DOHH2 (cell line): Measurements from ENCODE around the gene UBR7.

Experiments
- H3F3A ChIP-seq: fragments of 200-600 bp; sonication (generic), shearing (Covaris generic); 2 replicates; pipeline ENCODE4 v1.6.0; 2016; ENCODE audit warnings: antibody characterized with exemption, mild to moderate bottlenecking; ENCODE audit not compliant: control insufficient read depth, insufficient read depth
- H3K27ac ChIP-seq: fragments of 200-600 bp; sonication (generic); 2 replicates; pipeline ENCODE4 v1.5.1; 2014; ENCODE audit warnings: low read depth, mild to moderate bottlenecking, low read length, moderate library complexity
- H3K27me3 ChIP-seq: fragments of 200-600 bp; sonication (generic); 2 replicates; pipeline ENCODE4 v1.6.1; 2014; ENCODE audit warnings: mild to moderate bottlenecking, low read length, mixed read lengths; ENCODE audit not compliant: control insufficient read depth
- H3K36me3 ChIP-seq: fragments of 200-600 bp; sonication (generic); 2 replicates; pipeline ENCODE4 v1.6.1; 2014; ENCODE audit warnings: mild to moderate bottlenecking, low read length, moderate library complexity, mixed read lengths; ENCODE audit not compliant: control insufficient read depth
- H3K4me1 ChIP-seq: fragments of 200-600 bp; sonication (generic); 2 replicates; pipeline ENCODE4 v1.6.1; 2014; ENCODE audit warnings: mild to moderate bottlenecking, low read length, mixed read lengths; ENCODE audit not compliant: control insufficient read depth
- H3K4me2 ChIP-seq: fragments of 200-600 bp; sonication (generic); 2 replicates; pipeline ENCODE4 v1.6.0; 2014; ENCODE audit warnings: mild to moderate bottlenecking, low read length, moderate library complexity
- H3K4me3 ChIP-seq: fragments of 200-600 bp; sonication (generic); 2 replicates; pipeline ENCODE4 v1.5.1; 2014; ENCODE audit warnings: mild to moderate bottlenecking, low read length, mixed read lengths
- H3K79me2 ChIP-seq: fragments of 200-600 bp; sonication (generic); 2 replicates; pipeline ENCODE4 v1.6.1; 2014; ENCODE audit warnings: mild to moderate bottlenecking, low read length, mixed read lengths; ENCODE audit not compliant: control insufficient read depth
- H3K9me2 ChIP-seq: fragments of 200-600 bp; sonication (generic); replicated peaks from 2 replicates; pipeline ENCODE4 v1.6.1; 2014; ENCODE audit warnings: mild to moderate bottlenecking, low read length, mixed read lengths; ENCODE audit not compliant: control insufficient read depth
- H3K9me3 ChIP-seq: fragments of 200-600 bp; sonication (generic); 2 replicates; pipeline ENCODE4 v1.6.1; 2014; ENCODE audit warnings: antibody characterized with exemption, low read length, mixed read lengths; ENCODE audit not compliant: control insufficient read depth, insufficient read depth
- H4K20me1 ChIP-seq: fragments of 200-600 bp; sonication (generic); 2 replicates; pipeline ENCODE4 v1.6.0; 2014; ENCODE audit warnings: low read depth, mild to moderate bottlenecking, antibody characterized with exemption, low read length, moderate library complexity; ENCODE audit not compliant: control insufficient read depth, insufficient read depth
- CTCF ChIP-seq: fragments of 200-600 bp; sonication (generic); IDR thresholded peaks from one replicate; pipeline ENCODE4 v1.5.1; 2014; ENCODE audit warnings: antibody characterized with exemption, mild to moderate bottlenecking, low read depth, low read length; ENCODE audit not compliant: poor library complexity, severe bottlenecking
- EZH2phosphoT487 ChIP-seq: fragments of 200-600 bp; sonication (generic); IDR thresholded peaks from 2 replicates; pipeline ENCODE4 v1.6.1; 2017; ENCODE audit warnings: borderline replicate concordance, mild to moderate bottlenecking, antibody characterized with exemption, low read length, moderate library complexity, mixed read lengths

Gene UBR7

GRCh38 chr14:93276031-93276716, 69.1 kb downstream of the UBR7 start:
- Histone ChIP-seq H3F3A (no peaks in the 10 kb centered on the region), H3K4me1 (no peaks in the 10 kb centered on the region), H3K27me3 (no peaks in the 10 kb centered on the region), H3K79me2 (no peaks in the 10 kb centered on the region), H3K36me3 (no peaks in the 10 kb centered on the region; the same call in 1 of the 2 replicates), H3K4me3 (no peak overlapping the region), H3K9me3 (no peaks in the 10 kb centered on the region), H4K20me1 (no peaks in the 10 kb centered on the region), H3K9me2 (no peaks in the 10 kb centered on the region), H3K27ac (no peak overlapping the region), H3K4me2 (no peak overlapping the region)
- TF ChIP-seq CTCF (no peak), EZH2phosphoT487 (no peak)
